Left kidney (tissue), 2 donors: ENCODE measurements around the gene PTGER3. TPM values are rescaled to one million over a fixed set of nuclear protein-coding genes. Genes with fewer than 3 reads are reported as not detected.
"Not testable (repeated sequence)": the region's sequence is repeated elsewhere in the genome, so short reads cannot be mapped to it uniquely, and the experiment has no call there.

Experiments
- DNase-seq: peaks from one replicate; pipeline ENCODE4 v3.0.0-alpha.2; 2013
- polyA plus RNA-seq: library from polyadenylated mRNA; unstranded; fragments of 120-200 nt; gene quantifications from one replicate; pipeline ENCODE4 v1.2.1, GENCODE V29; 2013; ENCODE audit not compliant: insufficient read length

Gene PTGER3
- polyA plus RNA-seq, 1 donor: 43.8 TPM

GRCh38 chr1:70948396-70949017 lies 99.1 kb downstream of the PTGER3 start:
- no peak for DNase-seq

DNA sequence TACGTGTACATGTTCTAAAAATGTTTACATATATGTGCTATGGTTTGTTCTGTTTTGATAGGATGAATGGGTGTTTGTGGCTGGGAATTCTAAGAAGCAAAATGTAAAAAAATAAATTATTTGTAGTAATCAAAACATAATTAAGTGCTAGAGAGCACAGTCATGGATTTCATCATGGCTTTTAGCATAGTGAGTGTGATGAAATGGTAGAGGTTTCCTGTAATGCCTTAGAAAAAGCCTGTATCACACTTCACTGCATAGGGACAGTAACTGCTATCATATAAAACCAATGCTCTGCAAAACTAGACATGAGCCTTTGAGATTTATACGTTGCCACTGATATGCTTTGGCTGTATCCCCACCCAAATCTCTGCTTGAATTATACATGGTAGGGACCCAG lies 99.8 kb downstream of the PTGER3 start:
- DNase-seq: no peak

DNA sequence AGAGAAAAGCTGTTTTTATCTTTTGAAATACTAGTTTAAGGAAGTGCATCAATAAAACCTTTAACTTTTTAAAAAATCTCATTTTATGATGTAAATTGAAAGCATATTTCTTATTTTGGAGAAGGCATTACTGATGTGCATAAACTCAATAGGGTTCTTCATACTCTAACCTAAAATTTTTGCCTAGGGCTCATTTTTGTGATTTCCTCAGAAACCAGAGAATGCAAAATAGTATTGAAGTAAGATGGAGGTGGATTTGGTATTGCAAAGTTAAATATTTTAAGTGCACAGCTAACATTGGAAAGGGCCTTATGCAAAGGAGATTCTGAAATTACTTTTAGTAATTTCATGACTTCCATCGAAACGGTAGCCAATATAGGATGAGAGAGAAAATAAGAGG lies 101.9 kb downstream of the PTGER3 start:
- DNase-seq: no peak

DNA sequence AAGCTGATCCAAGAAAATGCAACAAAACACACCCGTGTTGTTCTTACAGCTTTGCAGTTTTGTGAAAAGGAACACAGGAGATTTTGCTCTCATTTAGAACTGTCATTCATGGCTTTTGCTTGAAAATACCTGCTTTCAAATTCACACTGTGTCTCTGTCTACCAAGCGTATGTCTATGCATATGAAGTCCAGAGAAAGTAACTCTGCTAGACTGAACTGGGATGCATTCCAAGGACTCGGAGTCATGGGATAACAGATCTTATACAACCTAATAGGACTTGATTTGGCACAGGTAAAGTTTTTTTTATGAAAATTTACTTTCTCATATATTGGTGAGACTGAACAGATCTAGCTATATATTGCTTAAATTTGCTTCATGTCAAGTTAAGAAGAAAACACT lies 102.4 kb downstream of the PTGER3 start:
- DNase-seq: no peak

- DNase-seq: no peak
These were observed 106.1 kb downstream of the PTGER3 start for GRCh38 chr1:70941563-70941962.

DNA sequence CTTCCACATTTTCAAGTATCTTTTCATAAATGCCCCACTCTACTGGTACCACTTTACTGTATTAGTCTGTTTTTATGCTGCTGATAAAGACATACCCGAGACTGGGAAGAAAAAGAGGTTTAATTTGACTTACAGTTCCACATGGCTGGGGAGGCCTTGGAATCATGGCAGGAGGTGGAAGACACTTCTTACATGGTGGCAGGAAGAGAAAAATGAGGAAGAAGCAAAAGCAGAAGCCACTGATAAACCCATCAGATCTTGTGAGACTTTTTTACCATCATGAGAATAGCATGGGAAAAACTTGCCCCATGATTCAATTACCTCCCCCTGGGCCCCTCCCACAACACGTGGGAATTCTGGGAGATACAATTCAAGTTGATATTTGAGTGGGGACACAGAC lies 107.2 kb downstream of the PTGER3 start:
- not testable (repeated sequence) for DNase-seq

GRCh38 chr1:70934194-70934961 lies 113.2 kb downstream of the PTGER3 start:
- DNase-seq: no peak

- DNase-seq: no peak
These were observed 117.6 kb downstream of the PTGER3 start for GRCh38 chr1:70930062-70930461.

- DNase-seq: no peak
These were observed 125.4 kb downstream of the PTGER3 start for GRCh38 chr1:70922196-70922595.

Other genes starting within 250 kb of the PTGER3 start
- 237 TPM for gene ZRANB2, start 33.2 kb upstream of the PTGER3 start, polyA plus RNA-seq